Left renal cortex interstitium (tissue), 4 donors: Measurements from ENCODE around the gene ACAD11. TPM values are rescaled to one million over a fixed set of nuclear protein-coding genes. Genes with fewer than 3 reads are reported as not detected.

ENCODE experiments used
- DNase-seq, 4 donors: peaks; one replicate each; pipeline ENCODE4 v3.0.0-alpha.2; 2013; ENCODE audit warnings: low read depth in 4 of 4, low spot score in 2 of 4, missing footprints in 1 of 4
- polyA plus RNA-seq, 4 donors: library from polyadenylated mRNA; unstranded; fragments of 120-200 nt; gene quantifications; one replicate each; pipeline ENCODE4 v1.2.1, GENCODE V29; 2013; ENCODE audit not compliant: insufficient read length in 4 of 4

Gene ACAD11
- polyA plus RNA-seq, 4 donors = 23.3 to 54.2 (median 37.6) TPM

GRCh38 chr3:132521901-132522300 lies 137.7 kb downstream of the ACAD11 start:
- no peak for DNase-seq

GRCh38 chr3:132519914-132520313 lies 139.7 kb downstream of the ACAD11 start:
- no peak for DNase-seq

GRCh38 chr3:132517311-132517710 lies 142.3 kb downstream of the ACAD11 start:
- DNase-seq = no peak

GRCh38 chr3:132513057-132513456 lies 146.6 kb downstream of the ACAD11 start:
- DNase-seq = no peak

GRCh38 chr3:132509506-132509905 lies 150.1 kb downstream of the ACAD11 start:
- DNase-seq = no peak

- DNase-seq = no peak
Measured at GRCh38 chr3:132509096-132509495, 150.5 kb downstream of the ACAD11 start.

Other genes with a start within 250 kb of the ACAD11 start
- gene DNAJC13, start 242.3 kb downstream of the ACAD11 start, polyA plus RNA-seq = 10 to 100 TPM; 41.7 to 61.0 (median 49.1) TPM
- 1 to 10 TPM; 1.7 to 3.7 (median 2.3) TPM for gene ACKR4, start 62.5 kb downstream of the ACAD11 start, polyA plus RNA-seq
- gene UBA5, start 520 bp upstream of the ACAD11 start, polyA plus RNA-seq = 10 to 100 TPM; 59.4 to 80.4 (median 60.6) TPM
- 10 to 100 TPM; 25.3 to 84.7 (median 43.6) TPM for gene NPHP3, start 62.6 kb upstream of the ACAD11 start, polyA plus RNA-seq